ENCODE results near the gene PEMT.

Gene PEMT

GRCh38 chr17:17523731-17524490 is 67.6 kb downstream of the PEMT start:
- no peak for TF ChIP-seq SUZ12 (IDR thresholded peaks at IDR 0.05; ENCODE audit: extremely low read depth, insufficient read depth, insufficient read length)
- no peak for TF ChIP-seq ZNF274 (IDR thresholded peaks at IDR 0.05; ENCODE audit: low read depth, low read length)
- TF ChIP-seq YY1 (IDR thresholded peaks at IDR 0.05; ENCODE audit: insufficient read depth, insufficient read length) = no peak
- H3K4me1 ChIP-seq (ENCODE audit: insufficient read depth, insufficient read length) = peaks cover 27% of the 10 kb centered on the region
- no peak for DNase-seq (ENCODE audit: low read depth, low spot score)

GRCh38 chr17:17523001-17523730 is 68.3 kb downstream of the PEMT start:
- peaks cover 4% of the 10 kb centered on the region for H3K36me3 ChIP-seq (ENCODE audit: insufficient read depth, insufficient read length, low read length)
- TF ChIP-seq YY1 (IDR thresholded peaks at IDR 0.05; ENCODE audit: insufficient read depth, insufficient read length) (no peak), ZNF274 (IDR thresholded peaks at IDR 0.05; ENCODE audit: low read depth, low read length) (no peak), SUZ12 (IDR thresholded peaks at IDR 0.05; ENCODE audit: extremely low read depth, insufficient read depth, insufficient read length) (no peak)
- peaks cover 25% of the 10 kb centered on the region for H3K4me1 ChIP-seq (ENCODE audit: insufficient read depth, insufficient read length)
- H3K9me3 ChIP-seq (ENCODE audit: insufficient read depth, low read length) = no peaks in the 10 kb centered on the region
- H3K9ac ChIP-seq (ENCODE audit: insufficient read length, low read depth) = no peak overlapping the region
- no peak overlapping the region for H3K4me3 ChIP-seq (ENCODE audit: insufficient read length, low read depth)
- no peak for DNase-seq (ENCODE audit: low read depth, low spot score)
- H3K27me3 ChIP-seq (ENCODE audit: insufficient read depth, insufficient read length) = no peaks in the 10 kb centered on the region

More at GRCh38 chr17:17523731-17524490, 67.6 kb downstream of the PEMT start:
- Histone ChIP-seq H3K36me3 (ENCODE audit: insufficient read depth, insufficient read length, low read length) (peaks cover 4% of the 10 kb centered on the region), H3K4me3 (ENCODE audit: insufficient read length, low read depth) (no peak overlapping the region), H3K27me3 (ENCODE audit: insufficient read depth, insufficient read length) (no peaks in the 10 kb centered on the region), H3K9me3 (ENCODE audit: insufficient read depth, low read length) (no peaks in the 10 kb centered on the region), H3K9ac (ENCODE audit: insufficient read length, low read depth) (no peak overlapping the region)

GRCh38 chr17:17520599-17521232 is 70.8 kb downstream of the PEMT start:
- no peaks in the 10 kb centered on the region for H3K9me3 ChIP-seq (ENCODE audit: insufficient read depth, low read length)
- H3K36me3 ChIP-seq (ENCODE audit: insufficient read depth, insufficient read length, low read length) = peaks cover 4% of the 10 kb centered on the region
- DNase-seq (ENCODE audit: low read depth, low spot score) = no peak
- H3K4me3 ChIP-seq (ENCODE audit: insufficient read length, low read depth) = no peak overlapping the region
- no peaks in the 10 kb centered on the region for H3K27me3 ChIP-seq (ENCODE audit: insufficient read depth, insufficient read length)
- no peak overlapping the region for H3K9ac ChIP-seq (ENCODE audit: insufficient read length, low read depth)
- TF ChIP-seq SUZ12 (IDR thresholded peaks at IDR 0.05; ENCODE audit: extremely low read depth, insufficient read depth, insufficient read length) = no peak
- TF ChIP-seq YY1 (IDR thresholded peaks at IDR 0.05; ENCODE audit: insufficient read depth, insufficient read length) = no peak
- TF ChIP-seq ZNF274 (IDR thresholded peaks at IDR 0.05; ENCODE audit: low read depth, low read length) = no peak
- H3K4me1 ChIP-seq (ENCODE audit: insufficient read depth, insufficient read length) = peaks cover 34% of the 10 kb centered on the region

GRCh38 chr17:17519886-17520285 is 71.6 kb downstream of the PEMT start:
- Histone ChIP-seq H3K9ac (ENCODE audit: insufficient read length, low read depth) (no peak overlapping the region), H3K9me3 (ENCODE audit: insufficient read depth, low read length) (no peaks in the 10 kb centered on the region), H3K4me1 (ENCODE audit: insufficient read depth, insufficient read length) (peaks cover 33% of the 10 kb centered on the region), H3K4me3 (ENCODE audit: insufficient read length, low read depth) (no peak overlapping the region), H3K36me3 (ENCODE audit: insufficient read depth, insufficient read length, low read length) (peaks cover 4% of the 10 kb centered on the region), H3K27me3 (ENCODE audit: insufficient read depth, insufficient read length) (no peaks in the 10 kb centered on the region)
- no peak for TF ChIP-seq SUZ12 (IDR thresholded peaks at IDR 0.05; ENCODE audit: extremely low read depth, insufficient read depth, insufficient read length)
- TF ChIP-seq YY1 (IDR thresholded peaks at IDR 0.05; ENCODE audit: insufficient read depth, insufficient read length) = no peak
- no peak for TF ChIP-seq ZNF274 (IDR thresholded peaks at IDR 0.05; ENCODE audit: low read depth, low read length)
- DNase-seq (ENCODE audit: low read depth, low spot score) = no peak

- Histone ChIP-seq H3K36me3 (ENCODE audit: insufficient read depth, insufficient read length, low read length) (peaks cover 4% of the 10 kb centered on the region), H3K9me3 (ENCODE audit: insufficient read depth, low read length) (no peaks in the 10 kb centered on the region), H3K4me3 (ENCODE audit: insufficient read length, low read depth) (no peak overlapping the region), H3K4me1 (ENCODE audit: insufficient read depth, insufficient read length) (peaks cover 37% of the 10 kb centered on the region), H3K9ac (ENCODE audit: insufficient read length, low read depth) (no peak overlapping the region), H3K27me3 (ENCODE audit: insufficient read depth, insufficient read length) (no peaks in the 10 kb centered on the region)
- no peak for DNase-seq (ENCODE audit: low read depth, low spot score)
- TF ChIP-seq ZNF274 (IDR thresholded peaks at IDR 0.05; ENCODE audit: low read depth, low read length) (no peak), SUZ12 (IDR thresholded peaks at IDR 0.05; ENCODE audit: extremely low read depth, insufficient read depth, insufficient read length) (no peak), YY1 (IDR thresholded peaks at IDR 0.05; ENCODE audit: insufficient read depth, insufficient read length) (no peak)
These were observed 72.6 kb downstream of the PEMT start for GRCh38 chr17:17518951-17519350.

- H3K4me3 ChIP-seq (ENCODE audit: insufficient read length, low read depth) = no peak overlapping the region
- no peak overlapping the region for H3K9ac ChIP-seq (ENCODE audit: insufficient read length, low read depth)
These were observed 73.5 kb downstream of the PEMT start for GRCh38 chr17:17518014-17518413.

More at GRCh38 chr17:17518014-17518413, 73.5 kb downstream of the PEMT start:
- Histone ChIP-seq H3K4me1 (ENCODE audit: insufficient read depth, insufficient read length) (peaks cover 35% of the 10 kb centered on the region), H3K27me3 (ENCODE audit: insufficient read depth, insufficient read length) (no peaks in the 10 kb centered on the region), H3K36me3 (ENCODE audit: insufficient read depth, insufficient read length, low read length) (peaks cover 4% of the 10 kb centered on the region), H3K9me3 (ENCODE audit: insufficient read depth, low read length) (no peaks in the 10 kb centered on the region)
- DNase-seq (ENCODE audit: low read depth, low spot score) = no peak
- TF ChIP-seq SUZ12 (IDR thresholded peaks at IDR 0.05; ENCODE audit: extremely low read depth, insufficient read depth, insufficient read length) (no peak), YY1 (IDR thresholded peaks at IDR 0.05; ENCODE audit: insufficient read depth, insufficient read length) (no peak), ZNF274 (IDR thresholded peaks at IDR 0.05; ENCODE audit: low read depth, low read length) (no peak)
